GM13976 (cell line): ENCODE results near the gene RARA.
"Not testable (repeated sequence)": the region's sequence is repeated elsewhere in the genome, so short reads cannot be mapped to it uniquely, and the experiment has no call there.

Experiments used
- DNase-seq: peaks from one replicate; pipeline ENCODE4 v3.0.0; 2012; ENCODE audit warnings: low spot score
- CTCF ChIP-seq: IDR thresholded peaks from 2 replicates; pipeline ENCODE4 v1.5.1; 2012; ENCODE audit warnings: borderline replicate concordance, mild to moderate bottlenecking; ENCODE audit not compliant: insufficient read depth; ENCODE audit errors: extremely low read depth, missing control alignments, control extremely low read depth
- in situ Hi-C: fragments of 300-500 bp; cut with MboI; formaldehyde crosslinking; loops from one replicate; pipeline ENCODE4 v1.12.0; 2022; ENCODE audit warnings: low sequenced_read_pairs, mixed read lengths, inconsistent platforms; ENCODE audit not compliant: unreplicated experiment

The RARA gene

DNA sequence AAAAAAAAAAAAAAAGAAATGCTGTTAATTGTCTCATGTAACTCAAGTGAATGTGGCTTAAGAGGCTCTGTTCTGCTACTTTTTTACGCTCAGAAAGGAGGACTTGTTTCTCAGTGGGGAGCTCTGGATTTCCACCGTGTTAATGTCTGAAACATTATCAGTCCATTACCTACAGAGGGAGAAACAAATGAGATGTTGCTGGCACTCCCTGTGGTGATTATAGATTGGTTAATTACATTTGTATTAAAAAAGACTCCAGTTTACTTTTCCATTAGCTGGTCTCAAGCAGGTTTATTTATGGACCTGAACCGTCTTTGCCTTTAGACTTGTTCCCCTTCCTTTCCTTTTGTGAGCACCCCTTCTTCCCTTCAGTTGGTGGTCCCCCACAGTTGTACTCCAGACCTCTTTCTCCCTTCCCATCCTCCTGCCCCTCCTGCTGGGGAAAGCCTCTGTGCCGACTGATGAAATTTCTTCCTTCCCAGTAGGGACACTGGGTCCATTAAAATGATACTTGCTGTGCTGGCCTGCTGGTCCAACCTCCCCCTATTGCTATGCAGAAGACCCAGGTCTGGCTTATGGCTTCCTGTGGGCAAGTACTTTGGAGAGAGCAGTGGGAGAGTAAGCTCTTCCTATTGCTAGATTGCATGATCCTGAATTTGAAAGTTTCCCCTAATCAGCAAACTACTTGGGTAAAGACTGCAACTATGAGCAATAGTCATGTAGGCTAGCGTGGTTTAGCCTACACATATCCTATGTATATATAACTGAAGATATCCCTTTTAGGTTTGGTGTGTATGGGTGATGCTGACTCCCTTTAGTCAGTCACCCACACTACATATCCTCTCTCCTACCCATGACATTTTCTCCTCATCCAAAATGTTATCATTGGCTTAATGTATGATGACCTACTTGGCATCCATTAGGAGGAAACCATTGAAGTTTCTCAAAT is 13.2 kb upstream of the RARA start:
- DNase-seq: no peak
- in situ Hi-C loops: loop anchor here (10.0 kb wide), 1 partner anchor 239 kb away; no protein-coding TSS in a partner anchor
- no peak for TF ChIP-seq CTCF

- no peak for DNase-seq
- no peak for TF ChIP-seq CTCF
- in situ Hi-C loops: loop anchor here (10.0 kb wide), 1 partner anchor 237 kb away; no protein-coding TSS in a partner anchor
Observed at GRCh38 chr17:40297511-40297910, 11.5 kb upstream of the RARA start.

DNA sequence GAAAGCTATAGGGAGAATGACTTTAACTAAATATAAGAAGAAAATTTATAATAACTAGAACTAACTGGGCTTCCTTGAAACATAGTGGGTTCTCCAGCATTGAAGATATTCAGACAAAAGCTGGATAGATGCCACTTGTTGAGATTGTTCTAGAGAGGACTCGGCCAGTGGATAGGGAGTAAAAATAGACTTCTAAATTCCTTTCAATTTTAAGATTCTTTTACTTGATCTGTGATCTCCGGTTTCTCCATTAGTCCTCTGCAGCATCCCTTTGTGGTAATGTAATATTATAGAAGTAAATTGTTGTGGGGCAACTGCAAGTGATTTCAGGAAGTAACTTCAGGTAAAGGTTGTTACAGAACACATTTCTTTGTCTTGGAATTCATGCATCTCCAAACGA is 10.3 kb upstream of the RARA start:
- no peak for DNase-seq
- TF ChIP-seq CTCF: no peak
- in situ Hi-C loops: loop anchor here (10.0 kb wide), 1 partner anchor 236 kb away; no protein-coding TSS in a partner anchor

DNA sequence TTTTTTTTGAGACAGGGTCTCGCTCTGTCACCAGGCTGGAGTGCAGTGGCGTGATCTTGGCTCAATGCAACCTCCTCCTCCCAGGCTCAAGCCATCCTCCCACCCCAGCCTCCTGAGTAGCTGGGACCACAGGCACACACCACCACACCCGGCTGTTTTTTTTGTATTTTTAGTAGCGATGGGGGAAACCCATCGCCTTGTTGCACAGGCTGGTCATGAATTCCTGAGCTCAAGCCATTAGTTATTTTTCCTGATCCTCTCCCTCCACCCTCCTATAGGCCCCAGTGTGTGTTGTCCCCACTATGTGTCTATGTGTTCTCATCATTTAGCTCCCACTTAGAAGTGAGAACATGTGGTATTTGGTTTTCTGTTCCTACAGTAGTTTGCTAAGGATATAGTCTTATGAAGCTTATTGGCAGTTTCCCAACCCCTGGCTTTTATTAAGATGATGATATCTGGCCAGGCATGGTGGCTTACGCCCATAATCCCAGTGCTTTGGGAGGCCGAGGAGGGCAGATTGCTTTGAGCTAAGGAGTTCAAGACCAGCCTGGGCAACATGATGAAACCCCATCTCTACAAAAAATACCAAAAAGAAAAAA is 9.7 kb upstream of the RARA start:
- DNase-seq: not testable (repeated sequence)
- in situ Hi-C loops: loop anchor here (10.0 kb wide), 1 partner anchor 236 kb away; no protein-coding TSS in a partner anchor

- in situ Hi-C loops: loop anchor here (5.0 kb wide), 1 partner anchor 51 kb away; no protein-coding TSS in a partner anchor
- TF ChIP-seq CTCF: no peak
- DNase-seq: no peak
Observed at GRCh38 chr17:40301315-40301714, 7.7 kb upstream of the RARA start.

- in situ Hi-C loops: loop anchor here (5.0 kb wide), 1 partner anchor 49 kb away; no protein-coding TSS in a partner anchor
- DNase-seq: peak; percentile 69
- peak; percentile 63 for TF ChIP-seq CTCF
Observed at GRCh38 chr17:40303009-40303657, 5.8 kb upstream of the RARA start.
